Fibroblast of lung (primary cell): ENCODE results near the gene RITA1. TPM values are rescaled to one million over a fixed set of nuclear protein-coding genes. Genes with fewer than 3 reads are reported as not detected.
A peak's percentile ranks its signal among the peaks of the same experiment; 100 is the strongest.

ENCODE experiments used
- DNase-seq, 2 donors: peaks; one replicate each; pipeline versions ENCODE4 v3.0.0 to v3.0.0-alpha.2; 2010; ENCODE audit warnings: low read depth in 2 of 2
- H2AFZ ChIP-seq: 2 replicates; pipeline ENCODE4 v1.5.1; 2012; ENCODE audit warnings: low read length, control low read depth, inconsistent platforms
- H3K27ac ChIP-seq: 2 replicates; pipeline ENCODE4 v1.5.1; 2011; ENCODE audit warnings: low read length, control low read depth; ENCODE audit not compliant: insufficient read depth
- H3K27me3 ChIP-seq: 2 replicates; pipeline ENCODE4 v1.5.1; 2011; ENCODE audit warnings: mild to moderate bottlenecking, low read length; ENCODE audit not compliant: control insufficient read depth, insufficient read depth
- H3K36me3 ChIP-seq: 2 replicates; pipeline ENCODE4 v1.5.1; 2011; ENCODE audit warnings: low read length; ENCODE audit not compliant: control insufficient read depth, insufficient read depth
- H3K4me1 ChIP-seq: 2 replicates; pipeline ENCODE4 v1.5.1; 2011; ENCODE audit warnings: low read length; ENCODE audit not compliant: control insufficient read depth, insufficient read depth; ENCODE audit errors: extremely low read depth
- H3K4me2 ChIP-seq: 2 replicates; pipeline ENCODE4 v1.5.1; 2011; ENCODE audit warnings: low read length, control low read depth; ENCODE audit not compliant: insufficient read depth; ENCODE audit errors: extremely low read depth
- H3K4me3 ChIP-seq, 4 experiments: fragments of 200-600 bp in 1 of 4; sonication (generic) in 1 of 4; replicated peaks in 1 of 4; 2 replicates each; pipeline ENCODE4 v1.5.1; 2011 to 2016; ENCODE audit warnings: low read length in 4 of 4, low read depth in 3 of 4, mild to moderate bottlenecking in 3 of 4, control low read depth in 2 of 4, inconsistent platforms in 1 of 4, mixed read lengths in 1 of 4; ENCODE audit not compliant: insufficient read depth in 1 of 4; ENCODE audit errors: control extremely low read depth in 1 of 4
- H3K79me2 ChIP-seq: 2 replicates; pipeline ENCODE4 v1.5.1; 2012; ENCODE audit warnings: mild to moderate bottlenecking, low read length, inconsistent platforms; ENCODE audit not compliant: control insufficient read depth, insufficient read depth
- H3K9ac ChIP-seq: 2 replicates; pipeline ENCODE4 v1.5.1; 2011; ENCODE audit warnings: mild to moderate bottlenecking, low read length, control low read depth; ENCODE audit not compliant: insufficient read depth
- H3K9me3 ChIP-seq: 2 replicates; pipeline ENCODE4 v1.5.1; 2012; ENCODE audit warnings: low read depth, low read length; ENCODE audit not compliant: control insufficient read depth, insufficient read depth
- H4K20me1 ChIP-seq: 2 replicates; pipeline ENCODE4 v1.5.1; 2011; ENCODE audit warnings: low read length; ENCODE audit not compliant: control insufficient read depth, insufficient read depth; ENCODE audit errors: extremely low read depth
- EZH2 ChIP-seq: IDR thresholded peaks from 2 replicates; pipeline ENCODE4 v1.5.1; 2012; ENCODE audit warnings: low read length, control low read depth, mild to moderate bottlenecking; ENCODE audit errors: missing control alignments
- polyA plus RNA-seq, 2 donors: library from polyadenylated mRNA; depleted of rRNA in 1 of 2; stranded (reverse) in 1 of 2; unstranded in 1 of 2; fragments of >200 nt; gene quantifications; 2 replicates each; pipeline ENCODE4 v1.2.1, GENCODE V29; 2011 to 2012; ENCODE audit warnings: missing spikeins in 1 of 2
- total RNA-seq: library from RNA; depleted of rRNA; stranded (reverse); fragments of >200 nt; gene quantifications from 2 replicates; pipeline ENCODE4 v1.2.1, GENCODE V29; 2014
- TF ChIP-seq, protein P1 (sequence below), 2 donors: IDR thresholded peaks in 1 of 2; conservative IDR thresholded peaks in 1 of 2; 1 replicate in 1 of 2; 2 replicates in 1 of 2; pipeline ENCODE4 v1.5.1; 2011 to 2012; ENCODE audit warnings: low read length in 2 of 2, control low read depth in 1 of 2, inconsistent platforms in 1 of 2, low read depth in 1 of 2, mild to moderate bottlenecking in 1 of 2

The RITA1 gene
- total and polyA plus RNA-seq, 2 donors (not counting 1 experiment from before 2014, with no cell fraction given) = 8.7 to 11.6 TPM

DNA sequence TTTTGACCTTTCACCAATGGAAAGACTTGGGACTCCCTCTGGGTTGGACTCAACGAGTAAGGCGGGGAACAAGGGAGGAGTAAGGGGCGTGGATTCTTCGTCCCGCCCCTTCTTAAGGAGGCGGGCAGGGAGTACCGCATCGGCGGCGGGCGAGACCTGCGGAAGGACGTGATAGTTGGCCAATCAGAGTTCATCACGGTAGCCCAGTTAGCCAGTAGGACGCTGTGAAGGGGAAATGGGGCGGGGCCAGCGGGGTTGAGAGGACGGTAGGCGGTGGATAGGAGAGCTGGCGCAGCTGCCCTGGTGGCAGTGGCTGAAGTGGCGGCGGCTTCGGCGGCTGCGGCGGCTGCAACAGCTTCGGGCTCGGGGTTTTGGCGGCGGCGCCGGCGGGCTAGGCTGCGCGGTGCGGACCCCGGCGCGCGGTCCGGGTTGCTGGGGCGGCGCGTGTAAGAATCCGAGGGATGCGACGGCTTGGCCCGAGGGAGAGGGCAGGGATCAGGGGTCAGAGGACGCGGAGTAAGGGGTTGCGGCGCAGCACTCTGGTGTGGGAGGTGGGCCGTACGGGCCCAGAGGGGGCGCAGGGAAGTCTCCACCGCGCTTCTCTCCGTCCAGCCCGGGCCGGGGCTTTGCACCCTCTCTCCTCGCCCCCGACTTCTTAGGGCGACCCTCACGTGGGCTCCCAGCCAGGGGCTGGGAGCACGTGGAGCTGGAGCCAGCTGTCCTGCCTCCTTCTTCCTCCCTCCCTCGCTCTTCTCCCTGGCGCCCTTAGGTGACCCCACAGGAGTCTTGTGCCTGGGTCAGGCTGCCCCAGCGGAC, 35.9 kb downstream of the RITA1 start, which contains the start of gene TPCN1:
TSS of gene TPCN1 (plus strand) at position 284 of the 816 bp plus-strand sequence. CDS start 5,389 bp downstream, outside the sequence.
- Histone ChIP-seq H3K36me3 (no peaks in the 10 kb centered on the region), H2AFZ (peak within 1 kb of the TSS; percentile 60), H4K20me1 (no peaks in the 10 kb centered on the region), H3K9me3 (no peaks in the 10 kb centered on the region), H3K4me1 (peaks cover 13% of the 10 kb centered on the region), H3K4me3 (peak within 1 kb of the TSS; percentile 56 to 82 (median 73)), H3K27me3 (no peaks in the 10 kb centered on the region), H3K27ac (peak within 1 kb of the TSS; percentile 72), H3K4me2 (peak within 1 kb of the TSS; percentile 99), H3K79me2 (peaks cover 3% of the 10 kb centered on the region), H3K9ac (peak within 1 kb of the TSS; percentile 74)
- no peak for TF ChIP-seq EZH2
- TF ChIP-seq, protein P1, sequence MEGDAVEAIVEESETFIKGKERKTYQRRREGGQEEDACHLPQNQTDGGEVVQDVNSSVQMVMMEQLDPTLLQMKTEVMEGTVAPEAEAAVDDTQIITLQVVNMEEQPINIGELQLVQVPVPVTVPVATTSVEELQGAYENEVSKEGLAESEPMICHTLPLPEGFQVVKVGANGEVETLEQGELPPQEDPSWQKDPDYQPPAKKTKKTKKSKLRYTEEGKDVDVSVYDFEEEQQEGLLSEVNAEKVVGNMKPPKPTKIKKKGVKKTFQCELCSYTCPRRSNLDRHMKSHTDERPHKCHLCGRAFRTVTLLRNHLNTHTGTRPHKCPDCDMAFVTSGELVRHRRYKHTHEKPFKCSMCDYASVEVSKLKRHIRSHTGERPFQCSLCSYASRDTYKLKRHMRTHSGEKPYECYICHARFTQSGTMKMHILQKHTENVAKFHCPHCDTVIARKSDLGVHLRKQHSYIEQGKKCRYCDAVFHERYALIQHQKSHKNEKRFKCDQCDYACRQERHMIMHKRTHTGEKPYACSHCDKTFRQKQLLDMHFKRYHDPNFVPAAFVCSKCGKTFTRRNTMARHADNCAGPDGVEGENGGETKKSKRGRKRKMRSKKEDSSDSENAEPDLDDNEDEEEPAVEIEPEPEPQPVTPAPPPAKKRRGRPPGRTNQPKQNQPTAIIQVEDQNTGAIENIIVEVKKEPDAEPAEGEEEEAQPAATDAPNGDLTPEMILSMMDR (conservative IDR thresholded peaks at IDR 0.05 in 1 of 2, IDR thresholded peaks at IDR 0.05 in 1 of 2; ENCODE audit: low read depth in 1 of 2, low read length in 2 of 2) = peak in 1 of 2 donors; percentile 3
- DNase-seq = peak; percentile 100

DNA sequence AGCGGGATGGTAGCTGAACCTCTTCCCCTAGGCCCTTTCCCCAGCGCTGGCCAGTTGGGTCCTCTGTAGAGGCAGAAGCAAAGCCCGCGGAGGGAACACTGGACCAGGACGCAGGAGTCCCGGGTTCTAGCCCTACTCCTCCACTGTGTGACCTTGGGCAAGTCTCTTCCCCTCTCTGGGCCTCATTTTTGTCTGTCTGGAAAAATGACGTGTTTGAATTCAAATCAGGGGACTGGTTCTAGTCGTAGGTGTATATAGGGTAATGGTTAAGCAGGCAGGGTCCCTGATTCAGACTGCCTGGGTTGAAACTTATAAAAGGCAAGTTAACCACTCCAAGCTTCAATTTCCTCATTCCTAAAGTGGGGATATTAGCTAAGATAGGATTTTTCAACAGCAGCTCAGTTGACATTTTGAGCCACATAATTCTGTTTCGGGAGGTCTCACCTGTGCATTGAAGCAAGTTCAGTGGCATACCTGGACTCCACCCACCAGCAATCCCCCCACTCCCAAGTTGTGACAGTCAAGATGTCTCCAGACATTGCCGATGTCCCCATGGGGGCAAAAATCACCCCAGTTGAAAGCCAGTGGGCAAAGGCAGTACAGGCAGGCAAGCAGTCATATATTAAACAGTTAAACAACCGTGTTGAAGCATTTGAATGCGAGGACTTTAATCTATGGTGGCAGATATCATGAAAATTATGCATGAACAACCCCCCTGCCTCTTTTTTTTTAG, 36.6 kb downstream of the RITA1 start:
- Histone ChIP-seq H3K27ac (peak overlapping the region; percentile 68), H4K20me1 (no peaks in the 10 kb centered on the region), H3K9ac (peak overlapping the region; percentile 74), H3K4me3 (peak overlapping the region; percentile 56 to 82 (median 73)), H3K27me3 (no peaks in the 10 kb centered on the region), H3K9me3 (no peaks in the 10 kb centered on the region), H2AFZ (peak overlapping the region; percentile 6), H3K36me3 (peaks cover 2% of the 10 kb centered on the region), H3K79me2 (peaks cover 3% of the 10 kb centered on the region), H3K4me2 (peak overlapping the region; percentile 93), H3K4me1 (peaks cover 13% of the 10 kb centered on the region)
- no peak for DNase-seq
- TF ChIP-seq, protein P1 (conservative IDR thresholded peaks at IDR 0.05 in 1 of 2, IDR thresholded peaks at IDR 0.05 in 1 of 2; ENCODE audit: low read depth in 1 of 2, low read length in 2 of 2) = no peak
